Activated CD4-positive, alpha-beta T cell treated with anti-CD3 and anti-CD28 coated beads, Interleukin-2, amount 10 ng/mL, durations not matched to agents 7 days and 5 days (primary cell): ENCODE results near the gene OR1L8. TPM values are rescaled to one million over a fixed set of nuclear protein-coding genes. Genes with fewer than 3 reads are reported as not detected.
"Not testable (repeated sequence)": the region's sequence is repeated elsewhere in the genome, so short reads cannot be mapped to it uniquely, and the experiment has no call there.

Experiments used
- CTCF ChIA-PET: fragments of 350-600 bp; sonication (Branson Sonifier 250); formaldehyde crosslinking; loops from one replicate; lab custom pipeline; 2021; ENCODE audit warnings: antibody characterized with exemption; lab: Charles Lee
- POLR2A ChIA-PET: fragments of 350-600 bp; sonication (Branson Sonifier 250); formaldehyde crosslinking; loops from one replicate; lab custom pipeline; 2021; ENCODE audit warnings: antibody characterized with exemption; lab: Charles Lee
- DNase-seq: peaks from one replicate; pipeline ENCODE4 v3.0.0-alpha.2; 2020
- H3K27ac Mint-ChIP-seq: one replicate; pipeline ENCODE4 v1.8.0; 2021; ENCODE audit warnings: mild to moderate bottlenecking, moderate library complexity, mixed read lengths
- H3K27me3 Mint-ChIP-seq: one replicate; pipeline ENCODE4 v1.8.0; 2021; ENCODE audit warnings: mixed read lengths
- H3K36me3 Mint-ChIP-seq: one replicate; pipeline ENCODE4 v1.8.0; 2021; ENCODE audit warnings: low read depth, mixed read lengths
- H3K4me1 Mint-ChIP-seq: one replicate; pipeline ENCODE4 v1.8.0; 2021; ENCODE audit warnings: mixed read lengths
- H3K4me3 Mint-ChIP-seq: one replicate; pipeline ENCODE4 v1.8.0; 2021; ENCODE audit warnings: mild to moderate bottlenecking, moderate library complexity, mixed read lengths
- H3K9me3 Mint-ChIP-seq: one replicate; pipeline ENCODE4 v1.8.0; 2021; ENCODE audit warnings: mixed read lengths
- total RNA-seq, 2 experiments: library from RNA; stranded (reverse); gene quantifications; one replicate each; pipeline ENCODE4 v1.2.3, GENCODE V29; 2021

The OR1L8 gene
- total RNA-seq, 2 experiments from 2014 or later = not detected

GRCh38 chr9:122546196-122546595 is 37.0 kb downstream of the OR1L8 start:
- no peaks in the 10 kb centered on the region for H3K36me3 Mint-ChIP-seq
- POLR2A ChIA-PET = no interaction called here
- CTCF ChIA-PET = no interaction called here
- H3K4me1 Mint-ChIP-seq = no peaks in the 10 kb centered on the region
- H3K27ac Mint-ChIP-seq = no peak overlapping the region
- no peak overlapping the region for H3K4me3 Mint-ChIP-seq
- no peak for DNase-seq
- H3K27me3 Mint-ChIP-seq = peaks cover 14% of the 10 kb centered on the region
- no peaks in the 10 kb centered on the region for H3K9me3 Mint-ChIP-seq

GRCh38 chr9:122538757-122539156 is 44.4 kb downstream of the OR1L8 start:
- Mint-ChIP-seq H3K27me3 (peaks cover 5% of the 10 kb centered on the region), H3K27ac (no peak overlapping the region), H3K4me1 (no peaks in the 10 kb centered on the region), H3K36me3 (no peaks in the 10 kb centered on the region), H3K9me3 (no peaks in the 10 kb centered on the region), H3K4me3 (no peak overlapping the region)
- DNase-seq = no peak
- CTCF ChIA-PET = no interaction called here
- POLR2A ChIA-PET = no interaction called here

- H3K27me3 Mint-ChIP-seq, H3K36me3 Mint-ChIP-seq, DNase-seq, H3K4me3 Mint-ChIP-seq, H3K4me1 Mint-ChIP-seq, POLR2A ChIA-PET, CTCF ChIA-PET, H3K27ac Mint-ChIP-seq, H3K9me3 Mint-ChIP-seq: not testable (repeated sequence)
Measured at GRCh38 chr9:122537066-122537465, 46.1 kb downstream of the OR1L8 start.

- no peaks in the 10 kb centered on the region for H3K4me1 Mint-ChIP-seq
- no peak overlapping the region for H3K4me3 Mint-ChIP-seq
- DNase-seq = no peak
- H3K9me3 Mint-ChIP-seq = no peaks in the 10 kb centered on the region
- no peak overlapping the region for H3K27ac Mint-ChIP-seq
- H3K27me3 Mint-ChIP-seq = no peaks in the 10 kb centered on the region
- ChIA-PET CTCF (no interaction called here), POLR2A (no interaction called here)
- no peaks in the 10 kb centered on the region for H3K36me3 Mint-ChIP-seq
Measured at GRCh38 chr9:122536134-122536533, 47.0 kb downstream of the OR1L8 start.

GRCh38 chr9:122531157-122531556 is 52.0 kb downstream of the OR1L8 start:
- H3K4me1 Mint-ChIP-seq, H3K4me3 Mint-ChIP-seq, H3K36me3 Mint-ChIP-seq, CTCF ChIA-PET, POLR2A ChIA-PET, DNase-seq, H3K27ac Mint-ChIP-seq, H3K9me3 Mint-ChIP-seq: not testable (repeated sequence)
- H3K27me3 Mint-ChIP-seq = peaks cover 11% of the 10 kb centered on the region

- CTCF ChIA-PET = no interaction called here
- no peaks in the 10 kb centered on the region for H3K4me1 Mint-ChIP-seq
- H3K27me3 Mint-ChIP-seq = peaks cover 11% of the 10 kb centered on the region
Measured at GRCh38 chr9:122527193-122527592, 56.0 kb downstream of the OR1L8 start, which contains the start of gene OR1N1. OR1N1 (minus strand) TSS chr9:122527293; CDS start chr9:122527293, 0 bp downstream.

GRCh38 chr9:122526602-122527001 is 56.6 kb downstream of the OR1L8 start:
- ChIA-PET CTCF (no interaction called here), POLR2A (no interaction called here)
- Mint-ChIP-seq H3K27me3 (peaks cover 11% of the 10 kb centered on the region), H3K27ac (no peak overlapping the region), H3K36me3 (no peaks in the 10 kb centered on the region), H3K4me1 (no peaks in the 10 kb centered on the region), H3K9me3 (no peaks in the 10 kb centered on the region), H3K4me3 (no peak overlapping the region)
- no peak for DNase-seq

More at GRCh38 chr9:122527193-122527592, 56.0 kb downstream of the OR1L8 start, which contains the start of gene OR1N1:
- POLR2A ChIA-PET = no interaction called here
- no peaks in the 10 kb centered on the region for H3K36me3 Mint-ChIP-seq
- no peak for DNase-seq
- H3K4me3 Mint-ChIP-seq = no peak within 1 kb of the TSS
- H3K9me3 Mint-ChIP-seq = no peaks in the 10 kb centered on the region
- no peak within 1 kb of the TSS for H3K27ac Mint-ChIP-seq

GRCh38 chr9:122519376-122519775 is 63.8 kb downstream of the OR1L8 start:
- Mint-ChIP-seq H3K27ac (no peak overlapping the region), H3K9me3 (no peaks in the 10 kb centered on the region), H3K36me3 (no peaks in the 10 kb centered on the region), H3K27me3 (peaks cover 2% of the 10 kb centered on the region), H3K4me3 (no peak overlapping the region), H3K4me1 (no peaks in the 10 kb centered on the region)
- no peak for DNase-seq
- ChIA-PET POLR2A (no interaction called here), CTCF (no interaction called here)

GRCh38 chr9:122518841-122519240 is 64.3 kb downstream of the OR1L8 start, which contains the start of gene OR1J4:
OR1J4 (plus strand) TSS chr9:122519141; CDS start chr9:122519141, 0 bp downstream.
- DNase-seq = no peak
- Mint-ChIP-seq H3K27ac (no peak within 1 kb of the TSS), H3K27me3 (peaks cover 4% of the 10 kb centered on the region), H3K4me1 (no peaks in the 10 kb centered on the region), H3K9me3 (no peaks in the 10 kb centered on the region), H3K36me3 (no peaks in the 10 kb centered on the region), H3K4me3 (no peak within 1 kb of the TSS)
- ChIA-PET POLR2A (no interaction called here), CTCF (interaction anchor here (1.0 kb wide), 1 partner anchor 15 kb away, joined by 3 read pairs; no protein-coding TSS in a partner anchor)

GRCh38 chr9:122518226-122518625 is 65.0 kb downstream of the OR1L8 start:
- CTCF ChIA-PET = interaction anchor here (1.0 kb wide), 1 partner anchor 14 kb away, joined by 3 read pairs; no protein-coding TSS in a partner anchor
- no peaks in the 10 kb centered on the region for H3K36me3 Mint-ChIP-seq
- POLR2A ChIA-PET = no interaction called here
- H3K4me1 Mint-ChIP-seq = no peaks in the 10 kb centered on the region
- DNase-seq = no peak
- no peak overlapping the region for H3K4me3 Mint-ChIP-seq
- no peak overlapping the region for H3K27ac Mint-ChIP-seq
- peaks cover 6% of the 10 kb centered on the region for H3K27me3 Mint-ChIP-seq
- H3K9me3 Mint-ChIP-seq = no peaks in the 10 kb centered on the region

Other genes starting within 250 kb of the OR1L8 start
- gene PTGS1, start 212.4 kb downstream of the OR1L8 start, total RNA-seq = not detected
- not detected for gene OR1J1, start 105.5 kb downstream of the OR1L8 start, total RNA-seq
- not detected for gene OR1J2, start 72.6 kb downstream of the OR1L8 start, total RNA-seq
- not detected for gene OR1J4, start 64.2 kb downstream of the OR1L8 start, total RNA-seq
- not detected for gene OR1N1, start 56.1 kb downstream of the OR1L8 start, total RNA-seq
- gene OR1N2, start 30.3 kb downstream of the OR1L8 start, total RNA-seq = not detected
- gene OR1Q1, start 31.4 kb upstream of the OR1L8 start, total RNA-seq = not detected
- gene OR1B1, start 74.2 kb upstream of the OR1L8 start, total RNA-seq = under 1 TPM in 1 of 2 experiments, not detected in 1; 0.21 TPM
- gene OR1L1, start 78.3 kb upstream of the OR1L8 start, total RNA-seq = not detected
- not detected for gene OR1L3, start 91.7 kb upstream of the OR1L8 start, total RNA-seq
- gene OR1L4, start 140.6 kb upstream of the OR1L8 start, total RNA-seq = not detected
- not detected for gene OR1L6, start 158.9 kb upstream of the OR1L8 start, total RNA-seq
- gene OR5C1, start 205.5 kb upstream of the OR1L8 start, total RNA-seq = not detected
- not detected for gene OR1K1, start 216.7 kb upstream of the OR1L8 start, total RNA-seq
- 10 to 100 TPM; 22.4 to 25.2 TPM for gene PDCL, start 245.2 kb upstream of the OR1L8 start, total RNA-seq